Vagina (tissue), 2 donors: Measurements from ENCODE around the gene LSM3. TPM values are rescaled to one million over a fixed set of nuclear protein-coding genes. Genes with fewer than 3 reads are reported as not detected.
A peak's percentile ranks its signal among the peaks of the same experiment; 100 is the strongest.

Source experiments
- DNase-seq, 2 donors: peaks; one replicate each; pipeline ENCODE4 v3.0.0-alpha.2; 2017; ENCODE audit errors: extremely low spot score in 2 of 2
- H3K27ac ChIP-seq: fragments of 200-600 bp; sonication (generic); one replicate; pipeline ENCODE4 v1.5.1; 2019
- H3K27me3 ChIP-seq: fragments of 200-600 bp; sonication (generic); one replicate; pipeline ENCODE4 v1.5.1; 2019
- H3K36me3 ChIP-seq, 2 donors: fragments of 200-600 bp; sonication (generic); one replicate each; pipeline ENCODE4 v1.5.1; 2017 to 2019
- H3K4me1 ChIP-seq: fragments of 200-600 bp; sonication (generic); one replicate; pipeline ENCODE4 v1.5.1; 2019
- H3K4me3 ChIP-seq, 2 donors: fragments of 200-600 bp; sonication (generic); 1 replicate in 1 of 2; 2 replicates in 1 of 2; pipeline ENCODE4 v1.5.1; 2016 to 2019
- H3K9me3 ChIP-seq: fragments of 200-600 bp; sonication (generic); one replicate; pipeline ENCODE4 v1.5.1; 2019
- POLR2A ChIP-seq, 2 donors: fragments of 450-650 bp; IDR thresholded peaks; one replicate each; pipeline ENCODE4 v1.6.1; 2017; ENCODE audit warnings: antibody characterized with exemption in 2 of 2, mild to moderate bottlenecking in 2 of 2, moderate library complexity in 2 of 2
- POLR2AphosphoS5 ChIP-seq, 2 donors: sonication (generic); formaldehyde crosslinking; IDR thresholded peaks; one replicate each; pipeline ENCODE4 v1.9.0; 2017; ENCODE audit warnings: antibody characterized with exemption in 2 of 2, mild to moderate bottlenecking in 2 of 2, low read depth in 1 of 2; ENCODE audit not compliant: insufficient read depth in 1 of 2
- intact Hi-C: fragments of 100-400 bp; cut with DNase I; formaldehyde crosslinking; loops from one replicate; pipeline ENCODE4 v1.15.1; 2023
- total RNA-seq: library from RNA; depleted of rRNA; stranded (reverse); fragments of >200 nt; gene quantifications from one replicate; pipeline ENCODE4 v1.2.3, GENCODE V29; 2016
- TF ChIP-seq, protein P1 (sequence below), 3 experiments: fragments of 450-650 bp in 2 of 3; fragments of 200-600 bp in 1 of 3; sonication (generic) in 1 of 3; IDR thresholded peaks; one replicate each; pipeline ENCODE4 v1.5.1; 2017 to 2019; ENCODE audit warnings: antibody characterized with exemption in 3 of 3, mild to moderate bottlenecking in 2 of 3, moderate library complexity in 2 of 3

Gene LSM3
- total RNA-seq, 1 donor from 2014 or later: 6.4 TPM

DNA sequence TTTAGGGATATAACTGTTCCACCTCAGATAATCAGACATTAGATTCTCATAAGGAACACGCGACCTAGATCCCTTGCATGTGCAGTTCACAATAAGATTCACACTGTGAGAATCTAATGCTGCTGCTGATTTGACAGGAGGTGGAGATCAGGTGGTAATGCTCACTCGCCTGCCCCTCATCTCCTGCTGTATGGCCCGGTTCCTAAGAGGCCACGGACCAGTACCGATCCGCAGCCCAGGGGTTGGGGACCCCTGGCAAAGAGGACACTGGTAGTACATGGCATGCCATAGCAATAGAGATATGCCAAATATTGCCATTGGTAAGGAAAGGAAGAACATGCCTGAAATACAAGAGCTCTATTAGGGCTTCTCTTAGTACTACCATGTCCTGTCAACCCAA is 59.7 kb downstream of the LSM3 start:
- intact Hi-C loops: no loop called here
- Histone ChIP-seq H3K36me3 (no peaks in the 10 kb centered on the region), H3K4me3 (no peak overlapping the region), H3K4me1 (no peaks in the 10 kb centered on the region), H3K27me3 (no peaks in the 10 kb centered on the region), H3K27ac (no peak overlapping the region), H3K9me3 (peaks cover 2% of the 10 kb centered on the region)
- TF ChIP-seq POLR2AphosphoS5 (IDR thresholded peaks at IDR 0.05; ENCODE audit: insufficient read depth in 1 of 2, low read depth in 1 of 2) (no peak), POLR2A (IDR thresholded peaks at IDR 0.05) (no peak)
- TF ChIP-seq, protein P1, sequence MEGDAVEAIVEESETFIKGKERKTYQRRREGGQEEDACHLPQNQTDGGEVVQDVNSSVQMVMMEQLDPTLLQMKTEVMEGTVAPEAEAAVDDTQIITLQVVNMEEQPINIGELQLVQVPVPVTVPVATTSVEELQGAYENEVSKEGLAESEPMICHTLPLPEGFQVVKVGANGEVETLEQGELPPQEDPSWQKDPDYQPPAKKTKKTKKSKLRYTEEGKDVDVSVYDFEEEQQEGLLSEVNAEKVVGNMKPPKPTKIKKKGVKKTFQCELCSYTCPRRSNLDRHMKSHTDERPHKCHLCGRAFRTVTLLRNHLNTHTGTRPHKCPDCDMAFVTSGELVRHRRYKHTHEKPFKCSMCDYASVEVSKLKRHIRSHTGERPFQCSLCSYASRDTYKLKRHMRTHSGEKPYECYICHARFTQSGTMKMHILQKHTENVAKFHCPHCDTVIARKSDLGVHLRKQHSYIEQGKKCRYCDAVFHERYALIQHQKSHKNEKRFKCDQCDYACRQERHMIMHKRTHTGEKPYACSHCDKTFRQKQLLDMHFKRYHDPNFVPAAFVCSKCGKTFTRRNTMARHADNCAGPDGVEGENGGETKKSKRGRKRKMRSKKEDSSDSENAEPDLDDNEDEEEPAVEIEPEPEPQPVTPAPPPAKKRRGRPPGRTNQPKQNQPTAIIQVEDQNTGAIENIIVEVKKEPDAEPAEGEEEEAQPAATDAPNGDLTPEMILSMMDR (IDR thresholded peaks at IDR 0.05): no peak
- DNase-seq: peak; percentile 22 to 72

DNA sequence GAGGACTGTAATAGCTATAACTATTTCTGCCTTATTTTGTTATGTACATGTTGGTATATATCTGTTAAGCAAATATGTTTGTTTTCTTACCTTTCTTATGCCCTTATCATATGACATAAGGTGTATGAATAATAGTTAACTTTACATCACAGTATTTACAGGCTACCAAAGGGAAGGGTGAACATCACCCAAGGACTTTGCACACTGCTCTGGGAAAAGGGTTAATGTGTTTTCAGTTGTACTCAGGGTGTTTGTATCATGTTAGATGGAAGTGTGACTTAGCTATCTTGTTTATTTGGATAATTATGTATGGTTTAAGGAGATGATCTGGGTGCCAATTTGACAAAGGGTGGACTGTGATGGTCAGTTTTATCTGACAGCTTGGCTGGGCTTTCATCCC is 60.3 kb downstream of the LSM3 start:
- Histone ChIP-seq H3K36me3 (no peaks in the 10 kb centered on the region), H3K27me3 (no peaks in the 10 kb centered on the region), H3K27ac (no peak overlapping the region), H3K9me3 (no peaks in the 10 kb centered on the region), H3K4me3 (no peak overlapping the region), H3K4me1 (no peaks in the 10 kb centered on the region)
- intact Hi-C loops: no loop called here
- TF ChIP-seq, protein P1 (IDR thresholded peaks at IDR 0.05): no peak
- no peak for TF ChIP-seq POLR2AphosphoS5 (IDR thresholded peaks at IDR 0.05; ENCODE audit: insufficient read depth in 1 of 2, low read depth in 1 of 2)
- DNase-seq: no peak

DNA sequence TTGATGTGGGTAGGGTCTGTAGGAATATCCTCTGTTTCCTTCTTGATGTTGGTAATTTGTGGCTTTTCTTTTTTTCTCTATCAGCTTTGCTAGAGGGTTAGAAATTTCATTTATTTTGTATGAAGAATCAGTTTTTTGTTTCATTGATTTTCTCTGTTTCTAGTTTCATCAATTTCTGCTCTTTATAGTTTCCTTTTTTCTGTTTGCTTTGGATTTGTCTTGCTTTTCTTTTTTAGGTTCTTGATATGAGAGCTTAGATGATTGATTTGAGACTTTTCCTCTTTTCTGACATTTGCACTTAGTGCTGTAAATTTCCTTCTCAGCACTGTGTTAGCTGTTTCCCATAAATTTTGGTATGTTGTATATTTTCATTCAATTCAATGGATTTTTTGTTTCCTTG is 61.3 kb downstream of the LSM3 start:
- TF ChIP-seq POLR2A (IDR thresholded peaks at IDR 0.05) (no peak), POLR2AphosphoS5 (IDR thresholded peaks at IDR 0.05; ENCODE audit: insufficient read depth in 1 of 2, low read depth in 1 of 2) (no peak)
- TF ChIP-seq, protein P1 (IDR thresholded peaks at IDR 0.05): no peak
- Histone ChIP-seq H3K36me3 (no peaks in the 10 kb centered on the region), H3K4me3 (no peak overlapping the region), H3K27ac (no peak overlapping the region), H3K4me1 (no peaks in the 10 kb centered on the region), H3K9me3 (no peaks in the 10 kb centered on the region), H3K27me3 (no peaks in the 10 kb centered on the region)
- DNase-seq: no peak
- intact Hi-C loops: no loop called here

DNA sequence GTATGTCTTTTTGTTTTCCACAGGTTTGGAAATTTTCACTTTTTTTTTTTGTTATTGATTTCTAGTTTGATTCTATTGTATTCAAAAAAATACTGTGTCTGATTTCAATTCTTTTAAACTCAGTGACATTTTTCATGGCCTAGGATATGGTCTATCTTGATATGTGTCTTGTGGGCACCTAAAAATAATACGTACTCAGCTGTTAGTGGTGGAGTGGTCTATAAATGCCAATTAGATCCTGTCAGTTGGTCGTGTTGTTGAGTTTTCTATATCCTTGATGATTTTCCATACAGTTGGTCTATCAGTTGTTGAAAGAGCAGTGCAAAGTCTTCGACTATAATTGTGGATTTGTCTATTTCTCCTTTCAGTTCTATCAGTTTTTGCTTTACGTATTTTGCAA is 61.7 kb downstream of the LSM3 start:
- H3K27me3 ChIP-seq: no peaks in the 10 kb centered on the region
- no peak overlapping the region for H3K4me3 ChIP-seq
- H3K4me1 ChIP-seq: no peaks in the 10 kb centered on the region
- no peaks in the 10 kb centered on the region for H3K36me3 ChIP-seq
- no peak overlapping the region for H3K27ac ChIP-seq
- no peaks in the 10 kb centered on the region for H3K9me3 ChIP-seq
- DNase-seq: no peak
- intact Hi-C loops: no loop called here
- TF ChIP-seq POLR2AphosphoS5 (IDR thresholded peaks at IDR 0.05; ENCODE audit: insufficient read depth in 1 of 2, low read depth in 1 of 2) (no peak), POLR2A (IDR thresholded peaks at IDR 0.05) (no peak)
- TF ChIP-seq, protein P1 (IDR thresholded peaks at IDR 0.05): no peak

DNA sequence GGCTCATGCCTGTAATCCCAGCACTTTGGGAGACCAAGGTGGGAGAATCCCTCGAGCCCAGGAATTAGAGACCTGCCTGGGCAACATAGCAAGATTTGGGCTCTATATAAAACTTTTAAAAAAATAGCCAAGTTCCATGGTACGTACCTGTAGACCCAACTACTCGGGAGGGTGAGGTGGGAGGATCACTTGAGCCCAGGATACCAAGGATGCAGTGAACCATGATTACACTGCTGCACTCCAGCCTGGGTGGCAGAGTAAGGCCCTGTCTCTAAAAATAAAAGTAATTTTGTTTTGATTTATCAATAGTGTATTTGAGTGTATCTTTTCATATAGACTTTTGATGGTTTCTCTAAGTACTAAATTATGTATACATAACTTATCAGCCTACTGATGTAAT is 63.1 kb downstream of the LSM3 start:
- TF ChIP-seq POLR2AphosphoS5 (IDR thresholded peaks at IDR 0.05; ENCODE audit: insufficient read depth in 1 of 2, low read depth in 1 of 2): no peak
- TF ChIP-seq POLR2A (IDR thresholded peaks at IDR 0.05): no peak
- TF ChIP-seq, protein P1 (IDR thresholded peaks at IDR 0.05): no peak
- Histone ChIP-seq H3K9me3 (no peaks in the 10 kb centered on the region), H3K27ac (no peak overlapping the region), H3K4me3 (no peak overlapping the region), H3K27me3 (no peaks in the 10 kb centered on the region), H3K36me3 (no peaks in the 10 kb centered on the region), H3K4me1 (no peaks in the 10 kb centered on the region)
- DNase-seq: peak; percentile 18 to 40
- intact Hi-C loops: no loop called here
